HL-60 (cell line): ENCODE data around the gene COMMD3.

Source experiments
- POLR2AphosphoS5 ChIP-seq: IDR thresholded peaks from 2 replicates; pipeline ENCODE4 v1.6.1; 2012; ENCODE audit warnings: low read depth
- SPI1 ChIP-seq: IDR thresholded peaks from 2 replicates; pipeline ENCODE4 v1.6.1; 2012; ENCODE audit warnings: low read depth, mild to moderate bottlenecking, borderline replicate concordance
- TF ChIP-seq, protein P1 (sequence below): IDR thresholded peaks from one replicate; pipeline ENCODE4 v1.5.1; 2011; ENCODE audit warnings: low read length, control low read depth, inconsistent platforms; ENCODE audit not compliant: insufficient read depth
- TF ChIP-seq, protein P2 (sequence below): IDR thresholded peaks from 2 replicates; pipeline ENCODE4 v1.6.1; 2012; ENCODE audit warnings: low read depth; ENCODE audit not compliant: insufficient replicate concordance

DNA sequence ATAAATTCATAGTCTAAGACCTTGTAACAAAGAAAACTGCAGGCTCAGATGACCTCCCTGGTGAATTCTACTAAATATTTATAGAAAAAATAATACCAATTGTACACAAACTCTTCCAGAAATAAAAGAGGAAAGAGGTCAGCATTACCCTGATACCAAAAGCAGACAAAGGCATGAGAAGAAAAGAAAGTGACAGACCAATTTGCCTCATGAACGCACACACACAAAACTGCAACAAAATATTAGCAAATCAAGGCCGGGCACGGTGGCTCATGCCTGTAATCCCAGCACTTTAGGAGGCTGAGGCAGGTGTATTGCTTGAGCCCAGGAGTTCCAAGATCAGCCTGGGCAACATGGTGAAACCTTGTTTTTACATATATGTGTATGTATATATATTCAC lies 12.7 kb upstream of the COMMD3 start:
- TF ChIP-seq, protein P1, sequence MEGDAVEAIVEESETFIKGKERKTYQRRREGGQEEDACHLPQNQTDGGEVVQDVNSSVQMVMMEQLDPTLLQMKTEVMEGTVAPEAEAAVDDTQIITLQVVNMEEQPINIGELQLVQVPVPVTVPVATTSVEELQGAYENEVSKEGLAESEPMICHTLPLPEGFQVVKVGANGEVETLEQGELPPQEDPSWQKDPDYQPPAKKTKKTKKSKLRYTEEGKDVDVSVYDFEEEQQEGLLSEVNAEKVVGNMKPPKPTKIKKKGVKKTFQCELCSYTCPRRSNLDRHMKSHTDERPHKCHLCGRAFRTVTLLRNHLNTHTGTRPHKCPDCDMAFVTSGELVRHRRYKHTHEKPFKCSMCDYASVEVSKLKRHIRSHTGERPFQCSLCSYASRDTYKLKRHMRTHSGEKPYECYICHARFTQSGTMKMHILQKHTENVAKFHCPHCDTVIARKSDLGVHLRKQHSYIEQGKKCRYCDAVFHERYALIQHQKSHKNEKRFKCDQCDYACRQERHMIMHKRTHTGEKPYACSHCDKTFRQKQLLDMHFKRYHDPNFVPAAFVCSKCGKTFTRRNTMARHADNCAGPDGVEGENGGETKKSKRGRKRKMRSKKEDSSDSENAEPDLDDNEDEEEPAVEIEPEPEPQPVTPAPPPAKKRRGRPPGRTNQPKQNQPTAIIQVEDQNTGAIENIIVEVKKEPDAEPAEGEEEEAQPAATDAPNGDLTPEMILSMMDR, result no peak
- no peak for TF ChIP-seq POLR2AphosphoS5
- no peak for TF ChIP-seq SPI1
- TF ChIP-seq, protein P2, sequence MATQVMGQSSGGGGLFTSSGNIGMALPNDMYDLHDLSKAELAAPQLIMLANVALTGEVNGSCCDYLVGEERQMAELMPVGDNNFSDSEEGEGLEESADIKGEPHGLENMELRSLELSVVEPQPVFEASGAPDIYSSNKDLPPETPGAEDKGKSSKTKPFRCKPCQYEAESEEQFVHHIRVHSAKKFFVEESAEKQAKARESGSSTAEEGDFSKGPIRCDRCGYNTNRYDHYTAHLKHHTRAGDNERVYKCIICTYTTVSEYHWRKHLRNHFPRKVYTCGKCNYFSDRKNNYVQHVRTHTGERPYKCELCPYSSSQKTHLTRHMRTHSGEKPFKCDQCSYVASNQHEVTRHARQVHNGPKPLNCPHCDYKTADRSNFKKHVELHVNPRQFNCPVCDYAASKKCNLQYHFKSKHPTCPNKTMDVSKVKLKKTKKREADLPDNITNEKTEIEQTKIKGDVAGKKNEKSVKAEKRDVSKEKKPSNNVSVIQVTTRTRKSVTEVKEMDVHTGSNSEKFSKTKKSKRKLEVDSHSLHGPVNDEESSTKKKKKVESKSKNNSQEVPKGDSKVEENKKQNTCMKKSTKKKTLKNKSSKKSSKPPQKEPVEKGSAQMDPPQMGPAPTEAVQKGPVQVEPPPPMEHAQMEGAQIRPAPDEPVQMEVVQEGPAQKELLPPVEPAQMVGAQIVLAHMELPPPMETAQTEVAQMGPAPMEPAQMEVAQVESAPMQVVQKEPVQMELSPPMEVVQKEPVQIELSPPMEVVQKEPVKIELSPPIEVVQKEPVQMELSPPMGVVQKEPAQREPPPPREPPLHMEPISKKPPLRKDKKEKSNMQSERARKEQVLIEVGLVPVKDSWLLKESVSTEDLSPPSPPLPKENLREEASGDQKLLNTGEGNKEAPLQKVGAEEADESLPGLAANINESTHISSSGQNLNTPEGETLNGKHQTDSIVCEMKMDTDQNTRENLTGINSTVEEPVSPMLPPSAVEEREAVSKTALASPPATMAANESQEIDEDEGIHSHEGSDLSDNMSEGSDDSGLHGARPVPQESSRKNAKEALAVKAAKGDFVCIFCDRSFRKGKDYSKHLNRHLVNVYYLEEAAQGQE, result no peak
